ENCODE results near the gene CCDC102A. TPM values are rescaled to one million over a fixed set of nuclear protein-coding genes. Genes with fewer than 3 reads are reported as not detected.
"Not testable (repeated sequence)": the region's sequence is repeated elsewhere in the genome, so short reads cannot be mapped to it uniquely, and the experiment has no call there.

Gene CCDC102A
- total RNA-seq, 4 donors from 2014 or later = 24.4 to 56.6 (median 35.7) TPM

- no peak overlapping the region for H3K27ac ChIP-seq
- peaks cover 0 to 4% (median 0%) of the 10 kb centered on the region in 3 donors for H3K9me3 ChIP-seq
- TF ChIP-seq POLR2AphosphoS5 (IDR thresholded peaks at IDR 0.05) (no peak), EP300 (IDR thresholded peaks at IDR 0.05) (no peak), CTCF (IDR thresholded peaks at IDR 0.05) (no peak), POLR2A (IDR thresholded peaks at IDR 0.05) (no peak)
- no peak overlapping the region for H3K4me3 ChIP-seq
- no peaks in the 10 kb centered on the region for H3K36me3 ChIP-seq
- peaks cover 7% of the 10 kb centered on the region for H3K27me3 ChIP-seq
- no peak for ATAC-seq
- no peaks in the 10 kb centered on the region for H3K4me1 ChIP-seq
These were observed 13.4 kb upstream of the CCDC102A start for GRCh38 chr16:57549730-57550129.

GRCh38 chr16:57548408-57548807 lies 12.0 kb upstream of the CCDC102A start:
- no peaks in the 10 kb centered on the region for H3K9me3 ChIP-seq
- 27 to 41% methylated on average over 2 to 4 of the region's 4 CpGs for WGBS, 2 donors (ENCODE audit: low coverage in 1 of 2)
- no peak overlapping the region for H3K4me3 ChIP-seq
- H3K27ac ChIP-seq = no peak overlapping the region
- ATAC-seq = no peak
- H3K27me3 ChIP-seq = peaks cover 13% of the 10 kb centered on the region
- no peaks in the 10 kb centered on the region for H3K36me3 ChIP-seq
- H3K4me1 ChIP-seq = no peaks in the 10 kb centered on the region
- TF ChIP-seq CTCF (IDR thresholded peaks at IDR 0.05) = no peak
- TF ChIP-seq EP300 (IDR thresholded peaks at IDR 0.05) = no peak
- TF ChIP-seq POLR2A (IDR thresholded peaks at IDR 0.05) = no peak
- TF ChIP-seq POLR2AphosphoS5 (IDR thresholded peaks at IDR 0.05) = no peak

GRCh38 chr16:57547524-57547923 lies 11.2 kb upstream of the CCDC102A start:
- H3K9me3 ChIP-seq, H3K27ac ChIP-seq, H3K4me1 ChIP-seq, H3K36me3 ChIP-seq, ATAC-seq, H3K4me3 ChIP-seq: not testable (repeated sequence)
- 80 to 93% methylated on average over 1 to 2 of the region's 12 CpGs for WGBS, 2 donors (ENCODE audit: low coverage in 1 of 2)
- peaks cover 14% of the 10 kb centered on the region for H3K27me3 ChIP-seq

GRCh38 chr16:57544124-57544653 lies 7.8 kb upstream of the CCDC102A start:
- no peaks in the 10 kb centered on the region for H3K36me3 ChIP-seq
- H3K4me3 ChIP-seq = no peak overlapping the region
- H3K27me3 ChIP-seq = peaks cover 22% of the 10 kb centered on the region
- no peaks in the 10 kb centered on the region for H3K4me1 ChIP-seq
- no peaks in the 10 kb centered on the region for H3K9me3 ChIP-seq
- TF ChIP-seq POLR2A (IDR thresholded peaks at IDR 0.05) (no peak), POLR2AphosphoS5 (IDR thresholded peaks at IDR 0.05) (no peak), CTCF (IDR thresholded peaks at IDR 0.05) (no peak), EP300 (IDR thresholded peaks at IDR 0.05) (no peak)
- WGBS, 2 donors (ENCODE audit: low coverage in 1 of 2) = 70% methylated on average over 2 of the region's 4 CpGs; no CpG with 5 or more reads in 1 of the 2 donors
- no peak for ATAC-seq
- no peak overlapping the region for H3K27ac ChIP-seq

- TF ChIP-seq CTCF (IDR thresholded peaks at IDR 0.05) = no peak
- no peak for TF ChIP-seq EP300 (IDR thresholded peaks at IDR 0.05)
- no peak for TF ChIP-seq POLR2A (IDR thresholded peaks at IDR 0.05)
- TF ChIP-seq POLR2AphosphoS5 (IDR thresholded peaks at IDR 0.05) = no peak
- peaks cover 0 to 8% (median 4%) of the 10 kb centered on the region in 3 donors for H3K4me1 ChIP-seq
- H3K27me3 ChIP-seq = peaks cover 15% of the 10 kb centered on the region
- no peak overlapping the region for H3K4me3 ChIP-seq
- no peaks in the 10 kb centered on the region for H3K36me3 ChIP-seq
- ATAC-seq = no peak
- H3K27ac ChIP-seq = no peak overlapping the region
- 62 to 70% methylated on average over 2 of the region's 4 CpGs for WGBS, 2 donors (ENCODE audit: low coverage in 1 of 2)
- H3K9me3 ChIP-seq = no peaks in the 10 kb centered on the region
These were observed 5.5 kb upstream of the CCDC102A start for GRCh38 chr16:57541754-57542435.

Measured in gastroesophageal sphincter (tissue), 4 donors.